ENCODE data around the gene ARHGAP32. TPM values are rescaled to one million over a fixed set of nuclear protein-coding genes. Genes with fewer than 3 reads are reported as not detected.

The ARHGAP32 gene
- total RNA-seq, 1 experiment from 2014 or later: 22.0 TPM

- no peak overlapping the region for H3K23ac ChIP-seq (ENCODE audit: insufficient read length, low read depth, low read length)
- no peak overlapping the region for H3K14ac ChIP-seq (ENCODE audit: insufficient read depth, low read length)
- no peak overlapping the region for H3K9ac ChIP-seq (ENCODE audit: extremely low read depth, insufficient read length, low read length)
- no peak overlapping the region for H3K4me2 ChIP-seq (ENCODE audit: insufficient read depth, insufficient read length, low read length)
- no peaks in the 10 kb centered on the region for H3K9me3 ChIP-seq (ENCODE audit: control insufficient read depth, low read depth, low read length)
- no peak overlapping the region for H3K4ac ChIP-seq (ENCODE audit: low read depth, low read length)
- Mint-ChIP-seq H3K4me3 (no peak overlapping the region), H3K9me3 (peaks cover 6 to 7% of the 10 kb centered on the region in 2 experiments; a peak in 4 of 5 replicates), H3K36me3 (ENCODE audit: insufficient read depth in 1 of 3, low read depth in 3 of 3) (peaks cover 5 to 13% (median 8%) of the 10 kb centered on the region in 3 experiments; a peak in 5 of 7 replicates), H3K4me1 (peaks cover 10 to 14% of the 10 kb centered on the region in 2 experiments), H3K27ac (no peak overlapping the region), H3K27me3 (ENCODE audit: low read depth) (no peaks in the 10 kb centered on the region)
- no peak overlapping the region for H3T11ph ChIP-seq (ENCODE audit: low read length)
- no peak overlapping the region for H3K56ac ChIP-seq (ENCODE audit: insufficient read length, low read depth, low read length)
- DNase-seq: no peak
- no peak overlapping the region for H3K18ac ChIP-seq (ENCODE audit: insufficient read length, low read depth, low read length)
- H2BK20ac ChIP-seq (ENCODE audit: low read depth, low read length, poor library complexity, severe bottlenecking): peak overlapping the region; percentile 75
- H2BK15ac ChIP-seq (ENCODE audit: low read depth, low read length): no peak overlapping the region
- no peak overlapping the region for H4K8ac ChIP-seq (replicated peaks; ENCODE audit: insufficient read length, low read depth, low read length)
- H3K79me2 ChIP-seq (ENCODE audit: insufficient read depth, low read length): no peaks in the 10 kb centered on the region; the same call in 1 of the 2 replicates
- H4K20me1 ChIP-seq (ENCODE audit: control insufficient read depth, insufficient read depth, insufficient read length): no peaks in the 10 kb centered on the region
- peaks cover 6% of the 10 kb centered on the region for H3K4me1 ChIP-seq (ENCODE audit: insufficient read depth, low read length)
- H4K91ac ChIP-seq (ENCODE audit: insufficient read length, low read depth, low read length): no peak overlapping the region
- no peak overlapping the region for H2BK12ac ChIP-seq (ENCODE audit: insufficient read length, low read depth, low read length)
- H3K79me1 ChIP-seq (ENCODE audit: insufficient read depth, low read depth, low read length, poor library complexity, severe bottlenecking): peaks cover 4% of the 10 kb centered on the region
- no peak overlapping the region for H2BK5ac ChIP-seq (ENCODE audit: insufficient read length, low read length)
- WGBS (ENCODE audit: extremely low coverage, insufficient read length, low lambda C conversion rate): no CpG with 5 or more reads among the region's 4 CpGs
- no peak for TF ChIP-seq CTCF (conservative IDR thresholded peaks at IDR 0.05)
- H2BK120ac ChIP-seq (ENCODE audit: low read depth, low read length, poor library complexity, severe bottlenecking): no peak overlapping the region
- H3K23me2 ChIP-seq (ENCODE audit: insufficient read length, low read depth, low read length, poor library complexity, severe bottlenecking): no peaks in the 10 kb centered on the region
- H4K5ac ChIP-seq (ENCODE audit: insufficient read length, low read depth, low read length): no peak overlapping the region
- no peak overlapping the region for H2AK5ac ChIP-seq (ENCODE audit: insufficient read length, low read length)
- no peaks in the 10 kb centered on the region for H3K27me3 ChIP-seq (ENCODE audit: insufficient read depth, low read length)
- no peak overlapping the region for H2AFZ ChIP-seq (ENCODE audit: low read length)
- H3K27ac ChIP-seq (ENCODE audit: insufficient read length, low read depth, low read length): no peak overlapping the region
Measured at GRCh38 chr11:129191649-129192048, 476 bp downstream of the ARHGAP32 start.
